Cardiac fibroblast (primary cell): Measurements from ENCODE around the gene SMAD6.

ENCODE experiments used
- DNase-seq, 2 donors: peaks; one replicate each; pipeline versions ENCODE4 v3.0.0 to v3.0.0-alpha.2; 2010; ENCODE audit warnings: low read depth in 2 of 2
- H3K4me3 ChIP-seq, 2 donors: replicated peaks in 1 of 2; 1 replicate in 1 of 2; 2 replicates in 1 of 2; pipeline ENCODE4 v1.5.1; 2011; ENCODE audit warnings: low read depth in 2 of 2, low read length in 2 of 2, mild to moderate bottlenecking in 2 of 2, moderate library complexity in 1 of 2
- CTCF ChIP-seq: IDR thresholded peaks from one replicate; pipeline ENCODE4 v1.5.1; 2011; ENCODE audit warnings: low read depth, mild to moderate bottlenecking, low read length, inconsistent platforms

The SMAD6 gene

GRCh38 chr15:66808181-66808824 is 106.3 kb downstream of the SMAD6 start:
- no peak for DNase-seq
- no peak for TF ChIP-seq CTCF
- no peak overlapping the region for H3K4me3 ChIP-seq

- TF ChIP-seq CTCF: no peak
- no peak overlapping the region for H3K4me3 ChIP-seq
Measured at GRCh38 chr15:66809664-66810063, 107.6 kb downstream of the SMAD6 start.

GRCh38 chr15:66815318-66815717 is 113.3 kb downstream of the SMAD6 start:
- H3K4me3 ChIP-seq: no peak overlapping the region
- TF ChIP-seq CTCF: no peak
- peak; percentile 93 for DNase-seq

More at GRCh38 chr15:66809664-66810063, 107.6 kb downstream of the SMAD6 start:
- no peak for DNase-seq

- no peak overlapping the region for H3K4me3 ChIP-seq
- TF ChIP-seq CTCF: no peak
- DNase-seq: no peak
Measured at GRCh38 chr15:66816201-66816600, 114.2 kb downstream of the SMAD6 start.

GRCh38 chr15:66819084-66819483 is 117.0 kb downstream of the SMAD6 start:
- no peak for TF ChIP-seq CTCF
- DNase-seq: no peak
- no peak overlapping the region for H3K4me3 ChIP-seq

- no peak for DNase-seq
- TF ChIP-seq CTCF: no peak
- no peak overlapping the region for H3K4me3 ChIP-seq
Measured at GRCh38 chr15:66820481-66821176, 118.6 kb downstream of the SMAD6 start.

GRCh38 chr15:66821307-66821706 is 119.3 kb downstream of the SMAD6 start:
- H3K4me3 ChIP-seq: no peak overlapping the region
- no peak for DNase-seq
- TF ChIP-seq CTCF: no peak
